Liver (tissue), 3 donors: ENCODE data around the gene MRFAP1.

Source experiments
- ATF3 ChIP-seq: IDR thresholded peaks from 2 replicates; pipeline ENCODE4 v1.6.1; 2016; ENCODE audit warnings: antibody characterized with exemption
- CTCF ChIP-seq: fragments of 150-350 bp; IDR thresholded peaks from 2 replicates; pipeline ENCODE4 v1.5.1; 2017; ENCODE audit warnings: improper control_type of control experiment, low read depth, low read length; ENCODE audit not compliant: missing input control
- HNF4G ChIP-seq: IDR thresholded peaks from 2 replicates; pipeline ENCODE4 v1.6.1; 2016; ENCODE audit warnings: antibody characterized with exemption
- RAD21 ChIP-seq, 2 donors: IDR thresholded peaks; 2 replicates each; pipeline ENCODE4 v1.6.1; 2016; ENCODE audit warnings: antibody characterized with exemption in 2 of 2, mild to moderate bottlenecking in 2 of 2
- REST ChIP-seq: IDR thresholded peaks from 2 replicates; pipeline ENCODE4 v1.6.1; 2016; ENCODE audit warnings: antibody characterized with exemption, mild to moderate bottlenecking
- TAF1 ChIP-seq: conservative IDR thresholded peaks from 2 replicates; pipeline ENCODE4 v1.6.1; 2016; ENCODE audit warnings: antibody characterized with exemption, mild to moderate bottlenecking
- YY1 ChIP-seq: IDR thresholded peaks from 2 replicates; pipeline ENCODE4 v1.6.1; 2016; ENCODE audit warnings: antibody characterized with exemption, mild to moderate bottlenecking
- donor health status: healthy.
- donor health status: healthy.

- TF ChIP-seq CTCF (no peak), ATF3 (no peak), RAD21 (IDR thresholded peaks at IDR 0.05) (no peak), YY1 (no peak), HNF4G (no peak), REST (no peak), TAF1 (no peak)
Observed at GRCh38 chr4:6607368-6608055, 33.0 kb upstream of the MRFAP1 start.
